GM19328 (cell line): Measurements from ENCODE around the gene CHD5.
"Not testable (repeated sequence)": the region's sequence is repeated elsewhere in the genome, so short reads cannot be mapped to it uniquely, and the experiment has no call there.

ENCODE experiments used
- ATAC-seq: cut with Tn5 transposase; IDR thresholded peaks from one replicate; pipeline ENCODE4 v1.9.1; 2021; ENCODE audit warnings: mild to moderate bottlenecking, moderate library complexity; ENCODE audit not compliant: unreplicated experiment

The CHD5 gene

GRCh38 chr1:6070450-6070974 is 109.6 kb downstream of the CHD5 start:
- no peak for ATAC-seq

- ATAC-seq: no peak
These were observed 110.5 kb downstream of the CHD5 start for GRCh38 chr1:6069573-6069972.

- no peak for ATAC-seq
These were observed 111.2 kb downstream of the CHD5 start for GRCh38 chr1:6068932-6069331.

GRCh38 chr1:6068073-6068472 is 112.0 kb downstream of the CHD5 start:
- ATAC-seq: no peak

- ATAC-seq: no peak
These were observed 113.4 kb downstream of the CHD5 start for GRCh38 chr1:6066680-6067079.

- no peak for ATAC-seq
These were observed 114.8 kb downstream of the CHD5 start for GRCh38 chr1:6065093-6065858.

- not testable (repeated sequence) for ATAC-seq
These were observed 116.5 kb downstream of the CHD5 start for GRCh38 chr1:6063532-6064053.

- ATAC-seq: no peak
These were observed 117.5 kb downstream of the CHD5 start for GRCh38 chr1:6062670-6063069.

- no peak for ATAC-seq
These were observed 120.3 kb downstream of the CHD5 start for GRCh38 chr1:6059866-6060265.

GRCh38 chr1:6057170-6057845 is 122.8 kb downstream of the CHD5 start:
- no peak for ATAC-seq

- ATAC-seq: no peak
These were observed 123.6 kb downstream of the CHD5 start for GRCh38 chr1:6056572-6056948.

GRCh38 chr1:6054596-6054995 is 125.5 kb downstream of the CHD5 start:
- ATAC-seq: no peak

GRCh38 chr1:6053206-6053546 is 126.9 kb downstream of the CHD5 start:
- no peak for ATAC-seq

GRCh38 chr1:6052543-6053205 is 127.4 kb downstream of the CHD5 start:
- no peak for ATAC-seq
